Fibroblast of lung (primary cell): ENCODE measurements around the gene FAM8A1. TPM values are rescaled to one million over a fixed set of nuclear protein-coding genes. Genes with fewer than 3 reads are reported as not detected.

Experiments
- DNase-seq, 2 donors: peaks; one replicate each; pipeline versions ENCODE4 v3.0.0 to v3.0.0-alpha.2; 2010; ENCODE audit warnings: low read depth in 2 of 2
- H2AFZ ChIP-seq: 2 replicates; pipeline ENCODE4 v1.5.1; 2012; ENCODE audit warnings: low read length, control low read depth, inconsistent platforms
- H3K27ac ChIP-seq: 2 replicates; pipeline ENCODE4 v1.5.1; 2011; ENCODE audit warnings: low read length, control low read depth; ENCODE audit not compliant: insufficient read depth
- H3K27me3 ChIP-seq: 2 replicates; pipeline ENCODE4 v1.5.1; 2011; ENCODE audit warnings: mild to moderate bottlenecking, low read length; ENCODE audit not compliant: control insufficient read depth, insufficient read depth
- H3K36me3 ChIP-seq: 2 replicates; pipeline ENCODE4 v1.5.1; 2011; ENCODE audit warnings: low read length; ENCODE audit not compliant: control insufficient read depth, insufficient read depth
- H3K4me1 ChIP-seq: 2 replicates; pipeline ENCODE4 v1.5.1; 2011; ENCODE audit warnings: low read length; ENCODE audit not compliant: control insufficient read depth, insufficient read depth; ENCODE audit errors: extremely low read depth
- H3K4me2 ChIP-seq: 2 replicates; pipeline ENCODE4 v1.5.1; 2011; ENCODE audit warnings: low read length, control low read depth; ENCODE audit not compliant: insufficient read depth; ENCODE audit errors: extremely low read depth
- H3K4me3 ChIP-seq, 4 experiments: fragments of 200-600 bp in 1 of 4; sonication (generic) in 1 of 4; replicated peaks in 1 of 4; 2 replicates each; pipeline ENCODE4 v1.5.1; 2011 to 2016; ENCODE audit warnings: low read length in 4 of 4, low read depth in 3 of 4, mild to moderate bottlenecking in 3 of 4, control low read depth in 2 of 4, inconsistent platforms in 1 of 4, mixed read lengths in 1 of 4; ENCODE audit not compliant: insufficient read depth in 1 of 4; ENCODE audit errors: control extremely low read depth in 1 of 4
- H3K79me2 ChIP-seq: 2 replicates; pipeline ENCODE4 v1.5.1; 2012; ENCODE audit warnings: mild to moderate bottlenecking, low read length, inconsistent platforms; ENCODE audit not compliant: control insufficient read depth, insufficient read depth
- H3K9ac ChIP-seq: 2 replicates; pipeline ENCODE4 v1.5.1; 2011; ENCODE audit warnings: mild to moderate bottlenecking, low read length, control low read depth; ENCODE audit not compliant: insufficient read depth
- H3K9me3 ChIP-seq: 2 replicates; pipeline ENCODE4 v1.5.1; 2012; ENCODE audit warnings: low read depth, low read length; ENCODE audit not compliant: control insufficient read depth, insufficient read depth
- H4K20me1 ChIP-seq: 2 replicates; pipeline ENCODE4 v1.5.1; 2011; ENCODE audit warnings: low read length; ENCODE audit not compliant: control insufficient read depth, insufficient read depth; ENCODE audit errors: extremely low read depth
- EZH2 ChIP-seq: IDR thresholded peaks from 2 replicates; pipeline ENCODE4 v1.5.1; 2012; ENCODE audit warnings: low read length, control low read depth, mild to moderate bottlenecking; ENCODE audit errors: missing control alignments
- polyA plus RNA-seq, 2 donors: library from polyadenylated mRNA; depleted of rRNA in 1 of 2; stranded (reverse) in 1 of 2; unstranded in 1 of 2; fragments of >200 nt; gene quantifications; 2 replicates each; pipeline ENCODE4 v1.2.1, GENCODE V29; 2011 to 2012; ENCODE audit warnings: missing spikeins in 1 of 2
- total RNA-seq: library from RNA; depleted of rRNA; stranded (reverse); fragments of >200 nt; gene quantifications from 2 replicates; pipeline ENCODE4 v1.2.1, GENCODE V29; 2014
- TF ChIP-seq, protein P1 (sequence below), 2 donors: IDR thresholded peaks in 1 of 2; conservative IDR thresholded peaks in 1 of 2; 1 replicate in 1 of 2; 2 replicates in 1 of 2; pipeline ENCODE4 v1.5.1; 2011 to 2012; ENCODE audit warnings: low read length in 2 of 2, control low read depth in 1 of 2, inconsistent platforms in 1 of 2, low read depth in 1 of 2, mild to moderate bottlenecking in 1 of 2

FAM8A1 gene
- total and polyA plus RNA-seq, 2 donors (not counting 1 experiment from before 2014, with no cell fraction given), result 19.8 to 28.1 TPM

DNA sequence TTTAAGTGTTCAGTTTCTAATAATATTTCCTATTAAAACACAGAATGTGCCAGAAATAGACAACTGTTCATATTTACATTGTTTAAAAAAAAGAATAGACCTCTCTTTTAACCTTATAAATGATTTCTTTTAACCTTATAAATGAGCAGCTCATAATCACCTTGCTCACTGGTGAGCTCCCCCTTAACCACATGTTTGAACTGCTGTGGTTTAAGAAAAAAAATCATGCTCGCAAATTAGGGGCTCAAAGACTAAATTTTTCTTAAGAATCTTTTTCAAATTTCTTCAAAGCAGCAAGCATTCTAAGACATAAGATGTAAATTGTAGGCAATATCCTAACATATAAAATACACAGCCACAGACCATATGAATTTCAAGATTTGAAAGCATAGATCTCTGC lies 32.8 kb downstream of the FAM8A1 start:
- Histone ChIP-seq H3K27me3 (no peaks in the 10 kb centered on the region), H3K4me1 (no peaks in the 10 kb centered on the region), H3K4me3 (no peak overlapping the region), H4K20me1 (no peaks in the 10 kb centered on the region), H3K36me3 (peaks cover 8% of the 10 kb centered on the region), H3K27ac (no peak overlapping the region), H2AFZ (no peak overlapping the region), H3K79me2 (peaks cover 4% of the 10 kb centered on the region), H3K4me2 (no peak overlapping the region), H3K9me3 (no peaks in the 10 kb centered on the region), H3K9ac (no peak overlapping the region)
- DNase-seq, result no peak
- TF ChIP-seq, protein P1, sequence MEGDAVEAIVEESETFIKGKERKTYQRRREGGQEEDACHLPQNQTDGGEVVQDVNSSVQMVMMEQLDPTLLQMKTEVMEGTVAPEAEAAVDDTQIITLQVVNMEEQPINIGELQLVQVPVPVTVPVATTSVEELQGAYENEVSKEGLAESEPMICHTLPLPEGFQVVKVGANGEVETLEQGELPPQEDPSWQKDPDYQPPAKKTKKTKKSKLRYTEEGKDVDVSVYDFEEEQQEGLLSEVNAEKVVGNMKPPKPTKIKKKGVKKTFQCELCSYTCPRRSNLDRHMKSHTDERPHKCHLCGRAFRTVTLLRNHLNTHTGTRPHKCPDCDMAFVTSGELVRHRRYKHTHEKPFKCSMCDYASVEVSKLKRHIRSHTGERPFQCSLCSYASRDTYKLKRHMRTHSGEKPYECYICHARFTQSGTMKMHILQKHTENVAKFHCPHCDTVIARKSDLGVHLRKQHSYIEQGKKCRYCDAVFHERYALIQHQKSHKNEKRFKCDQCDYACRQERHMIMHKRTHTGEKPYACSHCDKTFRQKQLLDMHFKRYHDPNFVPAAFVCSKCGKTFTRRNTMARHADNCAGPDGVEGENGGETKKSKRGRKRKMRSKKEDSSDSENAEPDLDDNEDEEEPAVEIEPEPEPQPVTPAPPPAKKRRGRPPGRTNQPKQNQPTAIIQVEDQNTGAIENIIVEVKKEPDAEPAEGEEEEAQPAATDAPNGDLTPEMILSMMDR (conservative IDR thresholded peaks at IDR 0.05 in 1 of 2, IDR thresholded peaks at IDR 0.05 in 1 of 2; ENCODE audit: low read depth in 1 of 2, low read length in 2 of 2), result no peak
- no peak for TF ChIP-seq EZH2

DNA sequence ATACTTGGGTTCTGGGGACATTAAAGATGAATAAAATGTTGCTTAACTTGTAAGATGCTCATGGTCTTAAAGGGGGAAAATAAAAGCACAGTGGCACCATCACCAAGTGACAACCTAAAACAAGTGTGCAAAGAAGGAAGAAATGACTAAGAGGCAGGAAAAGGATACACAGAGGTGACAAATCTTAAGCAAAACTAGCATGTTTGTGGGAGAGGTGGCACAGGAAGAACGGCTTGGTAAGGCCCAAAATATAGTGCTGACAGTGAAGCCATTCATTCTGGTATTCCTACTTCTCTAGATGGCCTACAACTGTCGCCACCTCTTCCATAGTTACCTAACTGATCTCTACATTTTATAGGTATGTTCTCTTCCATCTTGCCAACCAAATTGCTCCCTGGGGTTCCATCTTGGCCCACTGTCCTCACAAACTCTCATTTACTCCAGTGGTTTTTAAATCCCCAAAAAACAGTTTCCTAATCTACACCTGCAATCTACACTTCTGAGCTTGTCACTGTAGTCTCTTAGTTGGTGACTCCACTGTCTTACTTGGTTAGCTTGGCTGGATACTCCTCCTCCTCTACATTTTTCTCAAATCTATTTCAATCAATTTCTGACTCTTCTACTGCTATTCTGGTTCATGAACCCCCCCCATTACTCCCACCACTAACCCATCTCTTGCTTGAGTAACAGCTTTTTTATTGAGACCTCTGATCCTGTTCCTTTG lies 33.5 kb downstream of the FAM8A1 start:
- Histone ChIP-seq H3K9me3 (no peaks in the 10 kb centered on the region), H3K27me3 (no peaks in the 10 kb centered on the region), H3K4me3 (no peak overlapping the region), H3K4me2 (no peak overlapping the region), H3K4me1 (no peaks in the 10 kb centered on the region), H3K9ac (no peak overlapping the region), H3K27ac (no peak overlapping the region), H4K20me1 (no peaks in the 10 kb centered on the region), H2AFZ (no peak overlapping the region), H3K79me2 (peaks cover 4% of the 10 kb centered on the region), H3K36me3 (peaks cover 8% of the 10 kb centered on the region)
- no peak for DNase-seq
- TF ChIP-seq EZH2, result no peak
- TF ChIP-seq, protein P1 (conservative IDR thresholded peaks at IDR 0.05 in 1 of 2, IDR thresholded peaks at IDR 0.05 in 1 of 2; ENCODE audit: low read depth in 1 of 2, low read length in 2 of 2), result no peak

DNA sequence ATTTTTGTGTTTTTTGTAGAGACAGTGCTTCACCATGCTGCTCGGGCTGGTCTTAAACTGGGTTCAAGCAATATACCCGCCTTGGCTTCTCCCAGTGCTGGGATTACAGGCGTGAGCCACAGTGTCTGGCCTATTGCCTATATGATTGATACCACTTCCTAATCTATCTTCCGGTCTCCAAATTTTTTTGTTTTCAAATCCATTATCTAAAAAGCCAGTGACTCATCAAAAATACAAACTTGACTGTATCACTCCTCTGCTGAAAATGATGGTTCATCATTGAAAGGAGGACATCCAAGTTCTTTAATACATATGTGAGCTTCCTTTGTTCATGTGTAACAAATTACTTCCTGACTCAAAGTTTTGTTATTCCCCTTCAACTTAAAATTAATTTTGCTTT lies 35.5 kb downstream of the FAM8A1 start:
- no peaks in the 10 kb centered on the region for H3K9me3 ChIP-seq
- TF ChIP-seq, protein P1 (conservative IDR thresholded peaks at IDR 0.05 in 1 of 2, IDR thresholded peaks at IDR 0.05 in 1 of 2; ENCODE audit: low read depth in 1 of 2, low read length in 2 of 2), result no peak
- no peak for TF ChIP-seq EZH2
- no peaks in the 10 kb centered on the region for H3K27me3 ChIP-seq
- H3K4me1 ChIP-seq, result no peaks in the 10 kb centered on the region
- peaks cover 4% of the 10 kb centered on the region for H3K79me2 ChIP-seq
- H3K36me3 ChIP-seq, result peaks cover 3% of the 10 kb centered on the region
- no peak overlapping the region for H2AFZ ChIP-seq
- no peaks in the 10 kb centered on the region for H4K20me1 ChIP-seq
- no peak overlapping the region for H3K4me2 ChIP-seq
- H3K9ac ChIP-seq, result no peak overlapping the region
- no peak overlapping the region for H3K27ac ChIP-seq
- no peak for DNase-seq
- no peak overlapping the region for H3K4me3 ChIP-seq
